ENCODE measurements around the gene DDHD1.
A peak's percentile ranks its signal among the peaks of the same experiment; 100 is the strongest.

The DDHD1 gene

GRCh38 chr14:53054457-53054856 lies 98.7 kb downstream of the DDHD1 start:
- Histone ChIP-seq H2AFZ (ENCODE audit: low read length, unreplicated experiment) (peak overlapping the region; percentile 60), H3K79me2 (ENCODE audit: control insufficient read depth, insufficient read depth, low read length, unreplicated experiment) (no peaks in the 10 kb centered on the region), H3K4me1 (ENCODE audit: control insufficient read depth, insufficient read depth, low read length, unreplicated experiment) (peaks cover 13% of the 10 kb centered on the region), H3K27me3 (ENCODE audit: insufficient read depth, low read length) (no peaks in the 10 kb centered on the region), H3K27ac (ENCODE audit: low read depth, low read length) (peak overlapping the region; percentile 54), H3K36me3 (ENCODE audit: insufficient read depth, low read length) (no peaks in the 10 kb centered on the region; the same call in 1 of the 2 replicates), H3K4me3 (ENCODE audit: low read depth, low read length) (peak overlapping the region; percentile 0)

GRCh38 chr14:53048631-53049030 lies 104.5 kb downstream of the DDHD1 start:
- Histone ChIP-seq H3K4me1 (ENCODE audit: control insufficient read depth, insufficient read depth, low read length, unreplicated experiment) (peaks cover 15% of the 10 kb centered on the region), H3K27me3 (ENCODE audit: insufficient read depth, low read length) (no peaks in the 10 kb centered on the region), H2AFZ (ENCODE audit: low read length, unreplicated experiment) (no peak overlapping the region), H3K36me3 (ENCODE audit: insufficient read depth, low read length) (no peaks in the 10 kb centered on the region; the same call in 1 of the 2 replicates), H3K27ac (ENCODE audit: low read depth, low read length) (no peak overlapping the region), H3K79me2 (ENCODE audit: control insufficient read depth, insufficient read depth, low read length, unreplicated experiment) (no peaks in the 10 kb centered on the region), H3K4me3 (ENCODE audit: low read depth, low read length) (no peak overlapping the region)

- Histone ChIP-seq H3K27me3 (ENCODE audit: insufficient read depth, low read length) (no peaks in the 10 kb centered on the region), H3K4me1 (ENCODE audit: control insufficient read depth, insufficient read depth, low read length, unreplicated experiment) (peaks cover 25% of the 10 kb centered on the region), H3K36me3 (ENCODE audit: insufficient read depth, low read length) (no peaks in the 10 kb centered on the region; the same call in 1 of the 2 replicates), H3K4me3 (ENCODE audit: low read depth, low read length) (no peak overlapping the region), H3K79me2 (ENCODE audit: control insufficient read depth, insufficient read depth, low read length, unreplicated experiment) (no peaks in the 10 kb centered on the region), H3K27ac (ENCODE audit: low read depth, low read length) (no peak overlapping the region), H2AFZ (ENCODE audit: low read length, unreplicated experiment) (no peak overlapping the region)
Measured at GRCh38 chr14:53047307-53048069, 105.6 kb downstream of the DDHD1 start.

GRCh38 chr14:53044486-53044885 lies 108.6 kb downstream of the DDHD1 start:
- Histone ChIP-seq H2AFZ (ENCODE audit: low read length, unreplicated experiment) (no peak overlapping the region), H3K27ac (ENCODE audit: low read depth, low read length) (no peak overlapping the region), H3K36me3 (ENCODE audit: insufficient read depth, low read length) (no peaks in the 10 kb centered on the region), H3K4me1 (ENCODE audit: control insufficient read depth, insufficient read depth, low read length, unreplicated experiment) (peaks cover 29% of the 10 kb centered on the region), H3K27me3 (ENCODE audit: insufficient read depth, low read length) (no peaks in the 10 kb centered on the region), H3K79me2 (ENCODE audit: control insufficient read depth, insufficient read depth, low read length, unreplicated experiment) (no peaks in the 10 kb centered on the region), H3K4me3 (ENCODE audit: low read depth, low read length) (no peak overlapping the region)

- H3K4me3 ChIP-seq (ENCODE audit: low read depth, low read length): peak overlapping the region; percentile 63
- H3K27ac ChIP-seq (ENCODE audit: low read depth, low read length): no peak overlapping the region
- H2AFZ ChIP-seq (ENCODE audit: low read length, unreplicated experiment): peak overlapping the region; percentile 53
- no peaks in the 10 kb centered on the region for H3K79me2 ChIP-seq (ENCODE audit: control insufficient read depth, insufficient read depth, low read length, unreplicated experiment)
- peaks cover 2% of the 10 kb centered on the region; the same call in 1 of the 2 replicates for H3K36me3 ChIP-seq (ENCODE audit: insufficient read depth, low read length)
- peaks cover 29% of the 10 kb centered on the region for H3K4me1 ChIP-seq (ENCODE audit: control insufficient read depth, insufficient read depth, low read length, unreplicated experiment)
- no peaks in the 10 kb centered on the region for H3K27me3 ChIP-seq (ENCODE audit: insufficient read depth, low read length)
Measured at GRCh38 chr14:53043027-53043581, 110.0 kb downstream of the DDHD1 start.

- H3K4me3 ChIP-seq (ENCODE audit: low read depth, low read length): peak overlapping the region; percentile 63
- H3K27me3 ChIP-seq (ENCODE audit: insufficient read depth, low read length): no peaks in the 10 kb centered on the region
- H3K27ac ChIP-seq (ENCODE audit: low read depth, low read length): 0 out of 2 replicates have a peak overlapping the region, but pooled peaks have one; percentile 6
- H3K4me1 ChIP-seq (ENCODE audit: control insufficient read depth, insufficient read depth, low read length, unreplicated experiment): peaks cover 29% of the 10 kb centered on the region
- H3K79me2 ChIP-seq (ENCODE audit: control insufficient read depth, insufficient read depth, low read length, unreplicated experiment): no peaks in the 10 kb centered on the region
- peaks cover 4% of the 10 kb centered on the region for H3K36me3 ChIP-seq (ENCODE audit: insufficient read depth, low read length)
- peak overlapping the region; percentile 53 for H2AFZ ChIP-seq (ENCODE audit: low read length, unreplicated experiment)
Measured at GRCh38 chr14:53042480-53042879, 110.6 kb downstream of the DDHD1 start.

GRCh38 chr14:53041067-53041466 lies 112.1 kb downstream of the DDHD1 start:
- Histone ChIP-seq H2AFZ (ENCODE audit: low read length, unreplicated experiment) (no peak overlapping the region), H3K36me3 (ENCODE audit: insufficient read depth, low read length) (peaks cover 9% of the 10 kb centered on the region)

GRCh38 chr14:53038629-53039028 lies 114.5 kb downstream of the DDHD1 start:
- no peak overlapping the region for H3K27ac ChIP-seq (ENCODE audit: low read depth, low read length)
- no peak overlapping the region for H2AFZ ChIP-seq (ENCODE audit: low read length, unreplicated experiment)
- H3K4me1 ChIP-seq (ENCODE audit: control insufficient read depth, insufficient read depth, low read length, unreplicated experiment): peaks cover 32% of the 10 kb centered on the region
- no peaks in the 10 kb centered on the region for H3K79me2 ChIP-seq (ENCODE audit: control insufficient read depth, insufficient read depth, low read length, unreplicated experiment)
- peaks cover 9% of the 10 kb centered on the region for H3K36me3 ChIP-seq (ENCODE audit: insufficient read depth, low read length)
- H3K4me3 ChIP-seq (ENCODE audit: low read depth, low read length): no peak overlapping the region
- H3K27me3 ChIP-seq (ENCODE audit: insufficient read depth, low read length): no peaks in the 10 kb centered on the region

More at GRCh38 chr14:53041067-53041466, 112.1 kb downstream of the DDHD1 start:
- Histone ChIP-seq H3K4me1 (ENCODE audit: control insufficient read depth, insufficient read depth, low read length, unreplicated experiment) (peaks cover 33% of the 10 kb centered on the region), H3K27ac (ENCODE audit: low read depth, low read length) (no peak overlapping the region), H3K27me3 (ENCODE audit: insufficient read depth, low read length) (no peaks in the 10 kb centered on the region), H3K79me2 (ENCODE audit: control insufficient read depth, insufficient read depth, low read length, unreplicated experiment) (no peaks in the 10 kb centered on the region), H3K4me3 (ENCODE audit: low read depth, low read length) (no peak overlapping the region)

GRCh38 chr14:53037016-53037415 lies 116.1 kb downstream of the DDHD1 start:
- Histone ChIP-seq H3K27me3 (ENCODE audit: insufficient read depth, low read length) (no peaks in the 10 kb centered on the region), H3K36me3 (ENCODE audit: insufficient read depth, low read length) (peaks cover 9% of the 10 kb centered on the region)

GRCh38 chr14:53035336-53036210 lies 117.5 kb downstream of the DDHD1 start:
- Histone ChIP-seq H2AFZ (ENCODE audit: low read length, unreplicated experiment) (no peak overlapping the region), H3K36me3 (ENCODE audit: insufficient read depth, low read length) (peaks cover 9% of the 10 kb centered on the region), H3K4me3 (ENCODE audit: low read depth, low read length) (no peak overlapping the region), H3K4me1 (ENCODE audit: control insufficient read depth, insufficient read depth, low read length, unreplicated experiment) (peaks cover 45% of the 10 kb centered on the region), H3K27me3 (ENCODE audit: insufficient read depth, low read length) (no peaks in the 10 kb centered on the region), H3K27ac (ENCODE audit: low read depth, low read length) (no peak overlapping the region), H3K79me2 (ENCODE audit: control insufficient read depth, insufficient read depth, low read length, unreplicated experiment) (no peaks in the 10 kb centered on the region)

More at GRCh38 chr14:53037016-53037415, 116.1 kb downstream of the DDHD1 start:
- peaks cover 31% of the 10 kb centered on the region for H3K4me1 ChIP-seq (ENCODE audit: control insufficient read depth, insufficient read depth, low read length, unreplicated experiment)
- no peak overlapping the region for H3K4me3 ChIP-seq (ENCODE audit: low read depth, low read length)
- H3K79me2 ChIP-seq (ENCODE audit: control insufficient read depth, insufficient read depth, low read length, unreplicated experiment): no peaks in the 10 kb centered on the region
- H2AFZ ChIP-seq (ENCODE audit: low read length, unreplicated experiment): no peak overlapping the region
- H3K27ac ChIP-seq (ENCODE audit: low read depth, low read length): no peak overlapping the region
